Measurements from ENCODE around the gene CACNA1I.
A peak's percentile ranks its signal among the peaks of the same experiment; 100 is the strongest.
"Not testable (repeated sequence)": the region's sequence is repeated elsewhere in the genome, so short reads cannot be mapped to it uniquely, and the experiment has no call there.

The CACNA1I gene

GRCh38 chr22:39570665-39571064 is at the start of gene CACNA1I:
Gene CACNA1I, plus strand, starts transcription at chr22:39570753. Its CDS starts 0 bp downstream, at chr22:39570753.
- DNase-seq = no peak

DNA sequence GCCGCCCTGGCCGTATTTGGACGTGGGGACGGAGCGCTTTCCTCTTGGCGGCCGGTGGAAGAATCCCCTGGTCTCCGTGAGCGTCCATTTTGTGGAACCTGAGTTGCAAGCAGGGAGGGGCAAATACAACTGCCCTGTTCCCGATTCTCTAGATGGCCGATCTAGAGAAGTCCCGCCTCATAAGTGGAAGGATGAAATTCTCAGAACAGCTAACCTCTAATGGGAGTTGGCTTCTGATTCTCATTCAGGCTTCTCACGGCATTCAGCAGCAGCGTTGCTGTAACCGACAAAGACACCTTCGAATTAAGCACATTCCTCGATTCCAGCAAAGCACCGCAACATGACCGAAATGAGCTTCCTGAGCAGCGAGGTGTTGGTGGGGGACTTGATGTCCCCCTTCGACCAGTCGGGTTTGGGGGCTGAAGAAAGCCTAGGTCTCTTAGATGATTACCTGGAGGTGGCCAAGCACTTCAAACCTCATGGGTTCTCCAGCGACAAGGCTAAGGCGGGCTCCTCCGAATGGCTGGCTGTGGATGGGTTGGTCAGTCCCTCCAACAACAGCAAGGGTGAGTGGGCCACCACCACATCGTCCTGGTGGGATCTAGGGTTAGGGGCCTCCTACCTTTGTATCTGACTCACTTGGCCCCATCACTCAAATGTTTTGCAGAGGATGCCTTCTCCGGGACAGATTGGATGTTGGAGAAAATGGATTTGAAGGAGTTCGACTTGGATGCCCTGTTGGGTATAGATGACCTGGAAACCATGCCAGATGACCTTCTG is 49.3 kb upstream of the CACNA1I start:
- DNase-seq = peak; percentile 89

- not testable (repeated sequence) for DNase-seq
Measured at GRCh38 chr22:39522091-39522490, 48.5 kb upstream of the CACNA1I start.

GRCh38 chr22:39522567-39523300 is 47.8 kb upstream of the CACNA1I start:
- no peak for DNase-seq

DNA sequence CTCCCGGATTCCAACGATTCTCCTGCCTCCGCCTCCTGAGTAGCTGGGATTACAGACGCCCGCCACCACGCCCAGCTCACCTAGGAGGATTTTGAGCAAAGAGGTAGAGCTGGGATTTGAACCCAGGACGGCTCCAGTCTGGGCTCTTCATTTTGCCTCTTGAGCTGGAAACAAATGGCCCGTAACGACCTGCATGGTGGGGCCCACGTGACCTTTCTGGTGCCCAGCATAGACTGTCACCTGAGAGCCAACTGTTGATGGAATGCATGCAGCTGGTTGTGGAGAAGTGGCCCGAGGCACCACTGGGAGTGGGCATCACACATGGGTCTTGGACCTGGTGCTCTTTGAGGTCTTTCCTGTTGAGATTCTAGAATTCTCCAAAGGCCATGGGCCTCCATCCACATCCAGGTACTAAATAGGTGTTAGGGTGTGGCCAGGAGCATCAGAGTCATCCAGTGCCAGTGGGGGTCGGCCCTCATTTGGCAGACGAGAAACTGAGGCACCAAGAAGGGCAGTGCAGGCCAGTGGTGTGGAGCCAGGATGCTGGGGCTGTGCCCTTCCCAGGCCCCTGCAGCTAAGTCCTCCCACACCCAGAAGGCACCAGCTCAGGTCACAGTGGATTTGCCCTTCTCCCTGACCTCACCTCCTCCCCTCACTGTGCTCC is 46.3 kb upstream of the CACNA1I start:
- DNase-seq = no peak

DNA sequence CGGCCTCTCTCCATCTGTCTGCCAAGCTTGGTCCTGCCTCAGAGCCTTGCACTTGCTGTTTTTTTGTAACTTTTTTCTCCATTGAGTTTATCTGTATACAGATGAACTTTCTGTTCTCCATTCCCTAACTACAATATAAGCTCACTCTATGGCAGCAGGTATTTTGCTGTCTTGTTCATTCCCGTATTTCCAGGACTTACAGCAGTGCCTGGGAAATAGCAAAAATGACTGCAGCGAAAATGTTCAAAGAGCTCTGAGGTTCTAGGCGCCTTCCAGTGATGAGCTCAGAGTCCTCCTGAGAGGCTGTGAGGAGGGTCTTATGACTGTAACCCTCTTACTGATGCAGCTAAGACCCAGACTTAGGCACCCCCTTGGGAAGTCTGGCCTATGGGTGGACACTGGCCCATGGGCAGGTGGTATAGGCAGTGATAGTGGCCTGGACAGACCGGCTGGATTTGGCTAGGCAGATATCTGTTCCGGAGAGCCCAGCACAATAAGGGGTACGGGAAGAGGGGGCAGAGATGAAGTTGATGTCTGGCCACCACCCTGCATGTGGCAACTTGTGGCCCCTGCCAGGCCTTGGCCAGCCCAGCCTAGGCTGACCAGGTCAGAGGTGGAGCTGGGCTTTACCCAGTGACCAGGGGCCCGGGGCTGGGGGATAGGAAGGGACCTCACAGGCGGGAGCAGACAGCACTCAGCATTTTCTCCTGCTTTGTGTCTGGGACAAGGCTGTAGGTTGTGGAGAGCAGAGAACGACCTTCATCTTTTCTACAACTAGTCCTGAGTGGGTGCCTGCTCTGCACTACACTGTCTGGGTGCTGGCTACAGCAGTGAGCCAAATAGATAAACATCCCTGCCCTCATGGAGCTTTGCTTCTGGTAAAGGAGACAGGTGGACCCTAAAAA is 45.5 kb upstream of the CACNA1I start:
- DNase-seq = no peak

GRCh38 chr22:39525658-39525975 is 44.9 kb upstream of the CACNA1I start:
- DNase-seq = no peak

GRCh38 chr22:39526736-39527171 is 43.8 kb upstream of the CACNA1I start:
- DNase-seq = peak; percentile 24

GRCh38 chr22:39527481-39527961 is 43.0 kb upstream of the CACNA1I start:
- no peak for DNase-seq

GRCh38 chr22:39528080-39528661 is 42.4 kb upstream of the CACNA1I start:
- DNase-seq = no peak

- DNase-seq = peak; percentile 90
Measured at GRCh38 chr22:39528681-39529486, 41.7 kb upstream of the CACNA1I start.

DNA sequence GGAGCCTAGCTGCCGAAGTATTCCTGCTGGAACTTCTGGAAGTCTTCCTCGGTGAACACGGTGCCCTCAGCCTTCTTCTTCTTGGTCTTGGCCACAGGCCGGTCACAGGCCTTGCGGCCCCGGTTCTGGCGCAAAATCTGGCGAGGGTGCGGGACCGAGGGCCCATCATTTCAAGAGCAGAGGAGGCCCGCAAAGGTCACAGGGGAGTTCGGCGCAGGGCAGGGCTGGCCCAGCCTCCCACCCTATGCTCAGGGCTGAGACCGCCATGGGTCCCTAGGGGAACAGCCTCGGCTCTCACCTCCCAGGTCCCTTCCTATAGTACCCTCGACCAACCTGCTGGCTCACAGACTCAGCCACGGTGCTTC is 41.1 kb upstream of the CACNA1I start:
- DNase-seq = no peak

DNA sequence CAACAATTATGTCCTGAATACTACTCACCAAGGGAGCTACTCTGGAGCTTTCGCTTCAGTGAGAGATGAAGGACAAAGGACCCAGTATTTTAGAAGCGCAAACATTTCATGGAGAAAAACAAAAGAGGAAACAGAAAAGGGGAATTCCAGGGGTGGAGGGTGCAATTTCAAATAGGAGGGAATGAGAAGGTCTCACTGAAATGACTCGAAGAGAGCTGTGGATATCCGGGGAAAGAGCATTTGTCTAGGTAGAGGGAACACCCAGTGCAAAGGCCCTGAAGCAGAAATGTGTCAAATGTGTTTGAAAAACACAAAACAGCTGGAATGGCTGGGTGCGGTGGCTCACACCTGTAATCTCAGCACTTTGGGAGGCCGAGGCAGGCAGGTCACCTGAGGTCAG is 40.4 kb upstream of the CACNA1I start:
- DNase-seq = peak; percentile 53

GRCh38 chr22:39530692-39531331 is 39.7 kb upstream of the CACNA1I start:
- DNase-seq = peak; percentile 51

DNA sequence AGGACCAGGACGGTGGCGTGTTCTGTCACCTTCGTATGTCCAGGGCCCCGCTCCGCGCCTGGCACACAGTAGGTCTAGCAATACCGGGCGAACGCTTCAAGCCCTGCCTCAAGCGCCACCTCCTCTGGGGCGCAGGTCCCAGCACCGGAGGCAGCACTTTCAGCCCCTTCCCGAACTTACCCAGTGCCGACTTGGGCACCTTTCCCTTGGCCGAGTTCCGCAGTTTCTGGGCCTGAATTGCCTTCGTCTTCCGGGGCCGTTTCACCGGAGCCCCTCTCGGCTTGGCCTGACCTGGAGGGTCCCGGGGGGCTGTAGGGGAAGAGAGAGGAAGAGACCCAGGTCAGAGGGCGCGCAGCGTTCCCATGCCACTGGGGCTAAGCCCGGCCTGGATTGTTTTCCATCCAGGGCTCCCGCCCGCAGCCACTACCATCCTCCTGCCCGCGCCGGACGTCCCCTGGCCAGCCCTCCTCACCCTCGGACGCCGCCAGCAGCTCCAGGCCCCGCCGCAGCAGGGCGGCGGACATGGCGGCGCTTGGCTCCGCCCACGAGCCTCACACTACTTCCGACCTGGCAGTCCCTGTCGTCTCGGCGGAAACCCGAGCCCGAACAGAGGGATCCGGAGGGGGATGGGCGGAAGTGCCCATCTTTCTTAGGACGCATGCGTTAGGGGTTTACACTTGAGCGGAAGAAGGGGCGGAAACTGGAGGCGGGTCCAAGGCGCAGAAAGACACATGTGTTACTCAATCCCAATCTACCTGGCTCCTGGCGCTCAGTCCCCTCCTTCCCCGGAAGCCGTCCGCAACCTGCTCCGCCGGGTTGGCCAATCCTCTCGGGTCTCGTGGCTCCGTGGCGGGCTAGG is 38.1 kb upstream of the CACNA1I start, which contains the start of gene RPS19BP1:
Gene RPS19BP1 (minus strand): TSS at position 534 of the 859 bp plus-strand sequence. CDS start 10 bp downstream, at position 524.
- DNase-seq = peak; percentile 97

- DNase-seq = no peak
Measured at GRCh38 chr22:39534092-39534506, 36.5 kb upstream of the CACNA1I start.

- DNase-seq = peak; percentile 58
Measured at GRCh38 chr22:39534591-39535356, 35.8 kb upstream of the CACNA1I start.

DNA sequence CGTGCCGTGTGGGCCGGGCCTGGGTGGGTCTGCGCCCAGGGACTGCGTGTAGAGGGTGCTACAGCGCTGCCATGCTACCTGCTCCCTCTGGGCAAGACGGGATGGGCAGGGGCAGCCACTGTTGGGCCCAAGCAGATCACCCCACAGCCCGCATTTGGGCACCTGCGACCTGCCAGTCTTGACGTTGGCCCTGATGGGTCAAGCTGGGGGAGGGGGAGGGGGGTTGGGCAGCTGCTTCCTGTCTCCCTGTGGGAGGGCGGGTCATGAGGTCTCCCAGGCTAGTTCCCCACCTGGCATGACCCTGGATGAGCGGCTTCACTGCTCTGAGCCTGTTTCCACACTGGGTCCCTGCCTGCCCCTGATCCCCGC is 35.2 kb upstream of the CACNA1I start:
- no peak for DNase-seq

Measured in inflammatory macrophage treated with lipopolysaccharide for 4 hours (primary cell).